Testis (tissue), 2 donors: Measurements from ENCODE around the gene HSD17B13.

Experiments used
- POLR2A ChIP-seq: fragments of 450-650 bp; IDR thresholded peaks from one replicate; pipeline ENCODE4 v1.6.1; 2017; ENCODE audit warnings: antibody characterized with exemption, mild to moderate bottlenecking, moderate library complexity
- TF ChIP-seq, protein P1 (sequence below), 3 experiments: fragments of 450-650 bp in 2 of 3; fragments of 200-600 bp in 1 of 3; sonication (generic) in 1 of 3; IDR thresholded peaks; one replicate each; pipeline ENCODE4 v1.5.1; 2016 to 2019; ENCODE audit warnings: antibody characterized with exemption in 3 of 3, mild to moderate bottlenecking in 2 of 3, moderate library complexity in 1 of 3

DNA sequence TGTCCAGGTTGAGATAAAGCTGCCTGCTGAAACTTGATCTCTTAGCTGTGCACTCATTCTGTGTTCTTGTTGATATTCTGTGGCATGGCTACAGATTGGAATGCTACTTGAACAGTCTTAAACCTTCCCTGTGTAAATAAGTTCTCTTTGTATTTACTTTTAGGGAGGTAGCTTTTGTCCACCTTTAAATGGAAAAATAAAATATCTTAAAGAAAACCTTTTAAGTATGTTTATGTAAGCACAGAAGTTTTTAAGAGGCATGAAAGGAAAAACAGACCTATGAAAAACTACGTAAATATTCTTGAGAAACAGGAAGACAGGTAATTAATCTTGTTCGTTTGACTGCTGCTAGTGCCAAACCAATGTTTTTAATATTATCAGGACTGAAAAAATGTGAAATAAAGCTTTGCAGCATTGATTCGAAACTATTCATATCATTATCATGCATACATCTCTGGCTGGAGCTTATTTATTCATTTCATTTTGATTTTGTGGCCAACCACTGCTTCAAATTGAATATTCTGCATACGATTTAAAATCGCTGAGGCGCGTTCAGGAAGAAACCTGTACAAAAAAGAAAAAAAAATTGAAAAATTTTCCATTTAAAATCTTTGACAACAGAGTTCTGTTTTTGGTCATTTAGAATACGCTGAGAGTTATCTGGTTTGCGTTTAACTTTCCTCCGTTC, 17.8 kb downstream of the HSD17B13 start:
- no peak for TF ChIP-seq POLR2A
- TF ChIP-seq, protein P1, sequence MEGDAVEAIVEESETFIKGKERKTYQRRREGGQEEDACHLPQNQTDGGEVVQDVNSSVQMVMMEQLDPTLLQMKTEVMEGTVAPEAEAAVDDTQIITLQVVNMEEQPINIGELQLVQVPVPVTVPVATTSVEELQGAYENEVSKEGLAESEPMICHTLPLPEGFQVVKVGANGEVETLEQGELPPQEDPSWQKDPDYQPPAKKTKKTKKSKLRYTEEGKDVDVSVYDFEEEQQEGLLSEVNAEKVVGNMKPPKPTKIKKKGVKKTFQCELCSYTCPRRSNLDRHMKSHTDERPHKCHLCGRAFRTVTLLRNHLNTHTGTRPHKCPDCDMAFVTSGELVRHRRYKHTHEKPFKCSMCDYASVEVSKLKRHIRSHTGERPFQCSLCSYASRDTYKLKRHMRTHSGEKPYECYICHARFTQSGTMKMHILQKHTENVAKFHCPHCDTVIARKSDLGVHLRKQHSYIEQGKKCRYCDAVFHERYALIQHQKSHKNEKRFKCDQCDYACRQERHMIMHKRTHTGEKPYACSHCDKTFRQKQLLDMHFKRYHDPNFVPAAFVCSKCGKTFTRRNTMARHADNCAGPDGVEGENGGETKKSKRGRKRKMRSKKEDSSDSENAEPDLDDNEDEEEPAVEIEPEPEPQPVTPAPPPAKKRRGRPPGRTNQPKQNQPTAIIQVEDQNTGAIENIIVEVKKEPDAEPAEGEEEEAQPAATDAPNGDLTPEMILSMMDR (IDR thresholded peaks at IDR 0.05): no peak
